Measurements from ENCODE around the gene PRKCSH. TPM values are rescaled to one million over a fixed set of nuclear protein-coding genes. Genes with fewer than 3 reads are reported as not detected.
"Not testable (repeated sequence)": the region's sequence is repeated elsewhere in the genome, so short reads cannot be mapped to it uniquely, and the experiment has no call there.

The PRKCSH gene
- total and polyA plus RNA-seq, 3 donors from 2014 or later, result 214 to 266 (median 256) TPM

DNA sequence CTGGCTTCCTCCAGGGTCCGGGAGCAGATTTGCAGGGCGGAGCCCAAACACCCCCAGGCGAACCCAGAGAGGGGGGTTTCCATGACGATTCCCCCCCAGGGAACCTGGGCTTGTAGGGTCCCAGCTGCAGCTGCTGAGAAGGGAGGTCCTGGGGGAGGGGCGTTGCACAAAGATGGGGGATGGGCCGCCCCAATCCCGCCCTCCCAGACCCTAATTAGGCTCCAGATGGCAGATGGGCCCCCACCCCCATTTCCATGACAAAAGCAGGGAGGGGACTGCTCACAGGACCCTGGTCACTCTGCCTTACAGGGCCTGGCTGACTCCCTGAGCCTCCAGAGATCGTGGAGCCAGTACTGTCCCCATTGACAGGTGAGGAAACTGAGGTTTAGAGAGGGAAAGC, 30.2 kb downstream of the PRKCSH start:
- intact Hi-C loops (cut with DNase I; ENCODE audit: low total_unique reads), result no loop called here
- TF ChIP-seq POLR2A (IDR thresholded peaks at IDR 0.05), result no peak
- no peaks in the 10 kb centered on the region for H3K36me3 ChIP-seq (ENCODE audit: low read depth, missing control alignments)
- no peak overlapping the region for H3K4me3 ChIP-seq
- WGBS, 2 donors, result 48 to 88% methylated on average over 1 to 6 of the region's 8 CpGs
- no peaks in the 10 kb centered on the region for H3K9me3 ChIP-seq
- H3K4me1 ChIP-seq, result no peaks in the 10 kb centered on the region
- DNase-seq, result no peak
- H3K27ac ChIP-seq, result no peak overlapping the region
- H3K27me3 ChIP-seq, result no peaks in the 10 kb centered on the region

DNA sequence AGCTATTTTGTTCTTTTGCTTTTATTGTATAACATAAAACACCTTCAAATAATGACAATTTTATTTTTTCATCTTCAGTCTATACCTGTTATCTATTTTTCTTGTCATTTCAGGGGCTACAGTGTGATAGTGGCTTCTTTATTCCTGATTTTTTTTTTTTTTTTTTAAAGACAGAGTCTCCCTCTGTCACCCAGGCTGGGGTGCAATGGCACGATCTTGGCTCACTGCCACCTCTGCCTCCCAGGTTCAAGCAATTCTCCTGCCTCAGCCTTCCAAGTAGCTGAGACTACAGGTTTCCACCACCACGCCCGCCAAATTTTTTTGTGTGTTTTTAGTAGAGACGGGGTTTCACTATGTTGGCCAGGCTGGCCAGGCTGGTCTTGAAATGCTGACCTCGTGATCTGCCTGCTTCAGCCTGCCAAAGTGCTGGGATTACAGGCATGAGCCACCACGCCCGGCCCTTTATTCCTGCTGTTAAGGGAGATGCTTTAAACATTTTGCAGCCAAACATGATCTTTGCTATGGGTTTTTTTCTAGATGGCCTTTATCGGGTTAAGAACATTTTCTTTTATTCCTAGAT, 32.9 kb downstream of the PRKCSH start:
- 71 to 76% methylated on average over 8 of the region's 8 CpGs for WGBS, 2 donors

DNA sequence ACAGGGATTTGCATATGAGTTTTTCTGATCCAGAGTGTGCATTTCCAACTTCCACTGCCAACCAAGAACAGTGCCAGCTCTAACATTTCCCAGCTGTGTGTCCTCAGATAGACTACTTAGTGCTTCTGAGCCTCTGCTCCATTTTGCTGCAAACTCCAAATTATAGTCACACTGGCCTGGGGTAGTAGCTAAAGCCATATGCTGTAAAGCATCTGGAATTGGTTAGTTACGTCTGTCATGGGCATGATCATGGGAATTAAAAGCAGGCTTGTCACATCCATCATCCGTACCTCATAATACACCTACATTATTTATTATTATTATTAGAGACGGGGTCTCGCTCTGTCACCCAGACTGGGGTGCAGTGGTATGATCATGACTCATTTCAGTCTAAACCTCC, 38.3 kb downstream of the PRKCSH start:
- Histone ChIP-seq H3K9me3 (no peaks in the 10 kb centered on the region), H3K27ac (no peak overlapping the region), H3K4me3 (no peak overlapping the region), H3K36me3 (ENCODE audit: low read depth, missing control alignments) (no peaks in the 10 kb centered on the region), H3K4me1 (no peaks in the 10 kb centered on the region), H3K27me3 (no peaks in the 10 kb centered on the region)
- DNase-seq, result no peak
- WGBS, 2 donors, result 86 to 89% methylated on average over 4 of the region's 4 CpGs
- intact Hi-C loops (cut with DNase I; ENCODE audit: low total_unique reads), result no loop called here
- TF ChIP-seq POLR2A (IDR thresholded peaks at IDR 0.05), result no peak
- TF ChIP-seq, protein P1, sequence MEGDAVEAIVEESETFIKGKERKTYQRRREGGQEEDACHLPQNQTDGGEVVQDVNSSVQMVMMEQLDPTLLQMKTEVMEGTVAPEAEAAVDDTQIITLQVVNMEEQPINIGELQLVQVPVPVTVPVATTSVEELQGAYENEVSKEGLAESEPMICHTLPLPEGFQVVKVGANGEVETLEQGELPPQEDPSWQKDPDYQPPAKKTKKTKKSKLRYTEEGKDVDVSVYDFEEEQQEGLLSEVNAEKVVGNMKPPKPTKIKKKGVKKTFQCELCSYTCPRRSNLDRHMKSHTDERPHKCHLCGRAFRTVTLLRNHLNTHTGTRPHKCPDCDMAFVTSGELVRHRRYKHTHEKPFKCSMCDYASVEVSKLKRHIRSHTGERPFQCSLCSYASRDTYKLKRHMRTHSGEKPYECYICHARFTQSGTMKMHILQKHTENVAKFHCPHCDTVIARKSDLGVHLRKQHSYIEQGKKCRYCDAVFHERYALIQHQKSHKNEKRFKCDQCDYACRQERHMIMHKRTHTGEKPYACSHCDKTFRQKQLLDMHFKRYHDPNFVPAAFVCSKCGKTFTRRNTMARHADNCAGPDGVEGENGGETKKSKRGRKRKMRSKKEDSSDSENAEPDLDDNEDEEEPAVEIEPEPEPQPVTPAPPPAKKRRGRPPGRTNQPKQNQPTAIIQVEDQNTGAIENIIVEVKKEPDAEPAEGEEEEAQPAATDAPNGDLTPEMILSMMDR (IDR thresholded peaks at IDR 0.05), result no peak

More for the DNA sequence above, 32.9 kb downstream of the PRKCSH start:
- H3K4me3 ChIP-seq; H3K9me3 ChIP-seq; H3K27me3 ChIP-seq; H3K36me3 ChIP-seq (ENCODE audit: low read depth, missing control alignments); DNase-seq; intact Hi-C loops (cut with DNase I; ENCODE audit: low total_unique reads); H3K4me1 ChIP-seq; H3K27ac ChIP-seq: not testable (repeated sequence)

DNA sequence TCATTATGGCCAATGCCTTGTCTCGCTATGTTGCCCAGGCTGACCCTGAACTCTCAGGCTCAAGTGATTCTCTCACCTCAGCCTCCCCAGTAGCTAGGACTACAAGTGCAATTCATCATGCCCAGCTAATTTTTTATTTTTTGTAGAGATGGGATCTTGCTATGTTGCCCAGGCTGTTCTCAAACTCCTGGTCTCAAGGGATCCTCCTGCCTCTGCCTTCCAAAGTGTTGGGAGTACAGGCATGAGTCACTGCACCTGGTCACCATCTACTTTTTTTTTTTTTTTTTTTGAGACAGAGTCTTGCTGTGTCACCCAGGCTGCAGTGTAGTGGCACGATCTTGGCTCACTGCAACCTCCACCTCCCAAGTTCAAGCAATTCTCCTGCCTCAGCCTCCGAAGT, 39.9 kb downstream of the PRKCSH start:
- H3K36me3 ChIP-seq (ENCODE audit: low read depth, missing control alignments); H3K4me1 ChIP-seq; DNase-seq; H3K27me3 ChIP-seq; intact Hi-C loops (cut with DNase I; ENCODE audit: low total_unique reads); H3K4me3 ChIP-seq; H3K9me3 ChIP-seq; H3K27ac ChIP-seq: not testable (repeated sequence)
- WGBS, 2 donors, result 88 to 96% methylated on average over 3 of the region's 3 CpGs

DNA sequence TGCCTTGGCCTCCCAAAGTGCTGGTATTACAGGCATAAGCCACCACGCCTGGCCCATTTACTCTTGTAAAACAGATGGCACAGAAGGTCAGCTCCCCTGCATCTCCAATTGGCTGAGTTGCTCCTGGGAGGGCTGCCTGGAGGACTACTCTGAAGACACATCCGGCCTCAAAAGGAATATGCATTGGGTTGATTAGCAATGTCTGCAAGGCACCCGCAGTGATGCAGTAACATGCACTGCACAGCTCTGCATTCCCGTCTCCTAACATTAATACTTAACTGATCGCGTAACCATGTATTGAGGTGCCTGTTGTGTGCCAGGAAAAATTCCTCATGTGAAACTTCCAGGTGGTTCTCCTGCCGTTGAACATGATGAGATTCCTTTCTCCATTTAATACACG, 40.4 kb downstream of the PRKCSH start:
- no peaks in the 10 kb centered on the region for H3K9me3 ChIP-seq
- WGBS, 2 donors, result 83 to 84% methylated on average over 8 of the region's 8 CpGs
- H3K36me3 ChIP-seq (ENCODE audit: low read depth, missing control alignments), result no peaks in the 10 kb centered on the region
- H3K27me3 ChIP-seq, result no peaks in the 10 kb centered on the region
- H3K4me1 ChIP-seq, result no peaks in the 10 kb centered on the region
- DNase-seq, result no peak
- H3K27ac ChIP-seq, result no peak overlapping the region
- TF ChIP-seq POLR2A (IDR thresholded peaks at IDR 0.05), result no peak
- TF ChIP-seq, protein P1 (IDR thresholded peaks at IDR 0.05), result no peak
- H3K4me3 ChIP-seq, result no peak overlapping the region
- intact Hi-C loops (cut with DNase I; ENCODE audit: low total_unique reads), result no loop called here

DNA sequence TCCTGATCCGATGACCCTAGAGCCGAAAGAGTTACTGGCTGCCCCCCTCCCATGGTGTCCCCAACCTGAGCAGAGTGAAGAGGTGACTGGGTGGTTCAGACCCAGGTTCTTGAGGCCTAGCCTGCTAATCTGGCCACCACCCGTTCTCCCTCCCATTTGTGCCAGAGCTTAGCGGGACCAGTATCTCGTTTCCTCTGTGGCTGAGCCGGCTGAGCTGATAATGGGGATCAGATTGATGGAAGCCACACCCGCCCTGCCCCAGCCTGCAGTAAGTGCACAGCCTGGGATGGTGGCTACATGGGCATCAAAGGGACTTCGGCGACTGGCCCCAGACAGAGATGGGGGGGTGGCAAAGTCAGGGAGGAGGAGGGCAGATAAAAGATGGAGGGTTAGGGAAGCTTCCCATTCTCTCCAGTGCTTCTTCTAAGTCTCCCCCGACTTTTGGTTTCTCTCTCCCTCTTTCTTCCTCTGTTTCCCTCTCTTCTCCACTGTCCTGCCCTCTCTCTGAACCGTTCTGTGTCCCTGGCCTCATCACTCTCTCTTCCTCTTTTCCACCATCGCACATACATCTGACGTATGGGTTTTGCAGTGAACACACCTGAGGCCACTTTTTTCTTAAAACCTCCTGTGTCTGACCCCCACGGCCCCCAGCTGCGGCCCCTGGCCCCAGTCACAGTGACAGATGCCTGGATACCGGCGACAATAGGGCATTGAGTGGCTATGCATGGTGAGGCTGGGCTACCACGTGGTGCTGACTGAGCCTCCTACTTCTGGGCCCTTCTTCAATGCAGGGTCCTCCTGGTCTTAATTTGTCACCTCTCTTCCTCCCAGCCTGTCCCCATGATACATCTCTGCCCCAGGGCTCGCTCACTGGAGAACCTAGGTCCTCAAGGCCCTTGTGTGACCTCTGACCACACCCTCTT, 43.0 kb downstream of the PRKCSH start:
- no peak for DNase-seq
- Histone ChIP-seq H3K4me1 (peaks cover 16% of the 10 kb centered on the region), H3K27ac (no peak overlapping the region), H3K36me3 (ENCODE audit: low read depth, missing control alignments) (no peaks in the 10 kb centered on the region), H3K27me3 (no peaks in the 10 kb centered on the region), H3K9me3 (no peaks in the 10 kb centered on the region), H3K4me3 (peak overlapping the region in 1 of 2 donors; percentile 43)
- WGBS, 2 donors, result 64 to 66% methylated on average over 17 to 19 of the region's 19 CpGs
- no peak for TF ChIP-seq POLR2A (IDR thresholded peaks at IDR 0.05)
- TF ChIP-seq, protein P1 (IDR thresholded peaks at IDR 0.05), result no peak
- intact Hi-C loops (cut with DNase I; ENCODE audit: low total_unique reads), result no loop called here
